ENCODE data around the gene UCHL3.

Gene UCHL3

GRCh38 chr13:75635101-75635827 is 85.7 kb downstream of the UCHL3 start:
- no peak for DNase-seq

GRCh38 chr13:75635828-75636435 is 86.3 kb downstream of the UCHL3 start, which contains the start of gene LMO7:
Gene LMO7, plus strand, starts transcription at chr13:75636330. Its CDS starts 328 bp downstream, at chr13:75636658.
- DNase-seq: peak; percentile 7

GRCh38 chr13:75636436-75637180 is 87.0 kb downstream of the UCHL3 start:
- DNase-seq: peak; percentile 24

- DNase-seq: no peak
Observed at GRCh38 chr13:75637181-75637750, 87.7 kb downstream of the UCHL3 start.

GRCh38 chr13:75639454-75639853 is 89.9 kb downstream of the UCHL3 start:
- DNase-seq: no peak

GRCh38 chr13:75641026-75641425 is 91.4 kb downstream of the UCHL3 start:
- DNase-seq: no peak

- no peak for DNase-seq
Observed at GRCh38 chr13:75643182-75643581, 93.6 kb downstream of the UCHL3 start.

GRCh38 chr13:75643693-75644092 is 94.1 kb downstream of the UCHL3 start:
- DNase-seq: no peak

- DNase-seq: no peak
Observed at GRCh38 chr13:75645141-75645540, 95.5 kb downstream of the UCHL3 start.

- peak; percentile 21 for DNase-seq
Observed at GRCh38 chr13:75647126-75647784, 97.7 kb downstream of the UCHL3 start.

GRCh38 chr13:75648446-75648845 is 98.9 kb downstream of the UCHL3 start:
- DNase-seq: no peak

GRCh38 chr13:75651013-75651412 is 101.4 kb downstream of the UCHL3 start:
- no peak for DNase-seq

GRCh38 chr13:75652726-75653125 is 103.1 kb downstream of the UCHL3 start:
- no peak for DNase-seq
